ENCODE measurements around the gene WNT3A. TPM values are rescaled to one million over a fixed set of nuclear protein-coding genes. Genes with fewer than 3 reads are reported as not detected.
A peak's percentile ranks its signal among the peaks of the same experiment; 100 is the strongest.

Gene WNT3A
- total RNA-seq, 1 donor from 2014 or later: not detected

- peak; percentile 84 for DNase-seq (ENCODE audit: low spot score)
Observed at GRCh38 chr1:228030451-228031201, 23.8 kb downstream of the WNT3A start.

DNA sequence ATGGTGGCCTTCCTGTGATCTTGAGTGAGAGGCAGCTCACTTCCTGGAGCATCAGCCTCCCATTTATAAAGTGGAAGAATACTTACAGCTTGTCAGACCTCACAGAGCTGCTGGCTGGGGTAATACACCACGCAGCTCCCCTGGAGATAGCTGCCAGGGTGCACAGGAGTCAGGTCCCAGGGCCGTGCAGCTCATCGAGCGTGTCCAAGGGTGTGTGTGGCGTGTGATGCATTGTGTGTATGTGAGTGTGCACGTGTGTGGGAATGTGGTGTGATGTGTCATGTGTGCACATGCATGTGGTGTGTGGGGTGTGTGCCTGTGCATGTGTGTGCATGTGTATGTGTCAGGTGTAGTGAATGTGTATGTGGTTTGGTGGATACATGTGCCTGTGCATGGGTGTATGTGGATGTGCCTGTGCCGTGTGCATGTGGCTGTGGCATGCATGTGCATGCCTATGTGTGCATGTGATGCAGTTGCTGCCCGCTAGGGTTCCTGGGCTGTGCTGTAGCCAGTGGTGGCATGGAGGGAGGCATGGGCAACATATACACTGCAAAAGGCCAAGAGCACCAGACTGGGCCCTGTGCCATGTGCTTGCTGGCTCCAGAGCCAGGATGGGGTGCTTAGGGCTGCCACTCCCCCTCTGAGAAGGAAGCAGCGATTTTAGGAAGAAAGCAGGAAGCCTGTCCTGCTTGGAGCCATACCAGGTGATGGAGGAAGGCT lies 24.6 kb downstream of the WNT3A start:
- peak; percentile 71 for DNase-seq (ENCODE audit: low spot score)

DNA sequence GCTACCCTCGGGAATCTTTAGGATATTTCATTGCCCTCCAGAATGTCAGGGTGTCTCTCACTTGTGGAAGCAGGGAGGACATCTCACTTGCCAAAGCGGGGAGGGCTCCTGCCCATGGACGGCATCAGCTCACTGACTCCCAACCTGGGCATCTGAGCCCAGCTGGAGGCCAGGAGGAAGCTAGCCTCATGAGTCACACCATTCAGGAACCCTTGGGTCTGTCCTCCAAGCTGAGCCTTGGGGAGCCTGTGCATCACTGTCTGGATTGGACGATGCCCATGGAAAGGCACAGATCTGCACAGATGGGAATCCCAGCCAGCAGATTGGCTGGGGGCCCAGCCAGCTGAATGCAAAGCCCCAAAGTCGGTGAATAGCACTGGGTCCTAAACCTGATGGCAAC lies 25.2 kb downstream of the WNT3A start:
- DNase-seq (ENCODE audit: low spot score): no peak

- no peak for DNase-seq (ENCODE audit: low spot score)
Observed at GRCh38 chr1:228033376-228033775, 26.6 kb downstream of the WNT3A start.

- DNase-seq (ENCODE audit: low spot score): peak; percentile 81
Observed at GRCh38 chr1:228034954-228035837, 28.4 kb downstream of the WNT3A start.

DNA sequence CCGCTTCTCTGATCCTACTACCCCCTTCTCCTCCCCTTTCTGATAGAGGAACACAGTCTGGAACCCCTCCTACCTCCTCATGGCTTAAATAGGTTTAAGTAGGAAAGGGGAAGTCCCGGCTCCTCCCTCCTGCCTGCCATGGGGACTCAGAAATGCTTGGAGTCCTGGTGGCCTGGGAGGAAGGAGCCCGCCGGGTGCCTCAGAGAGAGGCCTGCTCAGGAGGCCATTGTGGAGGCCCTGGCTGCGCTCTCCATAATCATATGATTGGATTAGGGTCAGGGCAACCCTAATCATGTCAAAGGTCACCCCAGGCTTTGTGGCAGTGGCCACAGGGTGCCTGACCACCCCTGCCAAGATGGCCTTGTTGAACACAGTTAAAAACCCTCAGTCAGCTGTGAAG lies 29.0 kb downstream of the WNT3A start:
- peak; percentile 81 for DNase-seq (ENCODE audit: low spot score)

DNA sequence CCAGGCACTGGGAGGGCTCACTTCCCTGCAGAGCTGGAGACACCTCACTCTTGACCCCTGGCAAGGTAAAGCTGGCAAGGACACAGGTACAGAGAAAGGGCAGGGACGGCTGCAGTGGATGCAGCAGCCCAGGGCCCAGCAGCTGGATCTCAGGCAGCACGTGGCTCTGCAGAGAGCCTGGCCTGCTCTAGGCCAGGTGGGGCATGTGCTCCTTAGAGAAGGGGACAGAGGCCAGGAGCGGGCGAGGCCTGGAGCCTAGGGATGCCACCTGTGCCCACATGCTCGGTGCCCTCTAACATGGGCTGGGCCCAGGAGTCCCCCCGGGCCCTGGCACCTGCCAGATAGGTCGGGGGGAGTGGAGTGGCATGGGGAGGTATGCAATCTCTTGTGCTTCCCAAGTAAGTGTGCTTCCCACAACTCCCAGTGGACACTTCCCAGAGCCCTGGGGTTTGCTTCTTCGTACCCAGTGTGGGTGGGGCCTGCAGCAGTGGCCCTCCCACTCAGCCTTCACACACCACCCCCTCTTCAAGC lies 30.0 kb downstream of the WNT3A start:
- peak; percentile 75 for DNase-seq (ENCODE audit: low spot score)

DNA sequence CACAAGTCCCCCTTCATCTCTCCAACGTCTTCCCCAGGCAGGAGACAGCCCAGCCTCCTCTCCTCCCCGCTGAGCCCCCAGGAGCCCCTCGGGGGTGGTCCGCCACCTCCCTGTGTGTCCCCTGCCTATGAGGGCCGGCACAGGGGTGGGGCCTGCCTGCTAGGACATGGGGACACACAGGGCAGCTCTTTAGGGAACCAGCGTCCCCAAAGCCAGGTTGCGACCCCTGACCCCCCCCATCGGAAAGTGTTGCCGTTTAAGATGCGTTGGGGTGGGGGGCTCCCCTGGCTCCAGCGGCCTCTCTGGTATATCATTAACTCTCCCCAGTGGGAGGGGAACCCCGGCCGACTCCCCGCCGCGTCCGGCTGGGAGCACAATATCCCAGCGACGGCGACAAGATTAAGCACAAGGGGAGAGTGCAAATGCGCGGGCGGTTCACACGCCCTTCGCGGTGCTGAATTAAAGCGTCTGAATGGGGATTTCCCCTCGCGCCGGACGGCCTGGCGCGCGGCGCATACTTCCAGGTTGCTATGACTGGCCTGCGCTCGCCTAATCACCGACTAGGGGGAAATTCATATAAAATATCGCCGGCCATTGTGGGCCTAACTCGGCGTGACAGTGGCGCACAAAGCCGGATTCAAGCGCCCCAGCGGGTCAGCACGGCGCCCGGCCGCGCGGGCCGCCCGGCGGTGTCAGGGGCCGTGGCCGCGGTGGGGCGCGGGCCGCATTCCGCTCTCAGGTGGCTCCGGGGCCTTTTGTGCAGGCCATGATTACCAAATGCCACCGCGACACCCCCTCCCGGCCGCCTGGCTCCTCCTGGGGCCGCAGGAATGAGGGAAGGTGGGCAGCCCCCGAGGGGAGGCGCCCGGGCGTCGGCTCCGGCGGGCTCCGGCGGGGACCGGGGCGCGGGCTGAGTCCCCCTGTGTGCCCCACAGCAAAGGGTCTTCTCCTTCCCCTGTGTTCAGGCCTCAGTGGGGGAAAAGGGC lies 30.9 kb downstream of the WNT3A start:
- peak; percentile 71 for DNase-seq (ENCODE audit: low spot score)

- peak; percentile 76 for DNase-seq (ENCODE audit: low spot score)
Observed at GRCh38 chr1:228038387-228039005, 31.7 kb downstream of the WNT3A start.

DNA sequence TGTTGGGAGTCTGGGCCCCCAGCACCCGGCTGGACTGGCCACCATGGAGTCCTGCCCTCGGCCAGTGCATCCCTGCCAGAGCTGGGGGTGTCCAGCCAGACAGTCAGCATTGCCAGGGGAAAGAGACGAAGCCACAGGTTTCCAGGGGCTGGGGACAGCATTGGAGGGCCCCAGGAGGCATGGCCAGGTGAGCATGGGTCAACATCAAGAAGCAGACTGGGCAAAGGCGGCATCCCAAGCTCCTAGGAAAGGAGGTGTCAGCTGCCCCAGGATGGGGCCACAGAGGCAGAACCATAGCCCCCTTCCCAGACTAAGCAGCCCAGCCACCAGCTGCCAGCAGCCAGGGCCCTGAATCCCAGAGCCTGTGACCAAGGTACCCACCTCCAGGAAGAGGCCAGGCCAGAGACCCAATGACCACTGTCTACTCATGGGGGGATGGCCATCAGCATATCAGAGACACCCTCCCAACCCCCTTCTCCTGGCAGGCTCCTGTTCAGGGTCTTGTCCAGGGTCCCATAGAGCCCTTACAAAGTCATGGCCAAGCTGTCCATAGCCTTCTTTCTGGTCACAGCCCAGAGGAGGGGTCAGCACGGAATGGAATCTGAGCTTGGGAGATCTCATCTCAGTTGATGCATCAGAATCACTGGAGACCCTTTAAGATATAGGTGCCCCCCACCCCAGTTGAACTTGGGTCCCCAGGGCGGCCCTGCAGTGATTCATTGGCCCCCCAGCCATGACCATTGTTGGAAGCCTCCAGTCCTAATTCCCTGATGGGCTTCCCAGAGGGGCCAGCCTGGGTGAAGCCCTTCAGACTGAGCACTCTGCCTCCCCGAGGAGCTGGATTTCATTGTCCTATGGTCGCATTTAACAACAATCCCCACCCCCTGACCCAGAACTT lies 32.5 kb downstream of the WNT3A start:
- peak; percentile 67 for DNase-seq (ENCODE audit: low spot score)

DNA sequence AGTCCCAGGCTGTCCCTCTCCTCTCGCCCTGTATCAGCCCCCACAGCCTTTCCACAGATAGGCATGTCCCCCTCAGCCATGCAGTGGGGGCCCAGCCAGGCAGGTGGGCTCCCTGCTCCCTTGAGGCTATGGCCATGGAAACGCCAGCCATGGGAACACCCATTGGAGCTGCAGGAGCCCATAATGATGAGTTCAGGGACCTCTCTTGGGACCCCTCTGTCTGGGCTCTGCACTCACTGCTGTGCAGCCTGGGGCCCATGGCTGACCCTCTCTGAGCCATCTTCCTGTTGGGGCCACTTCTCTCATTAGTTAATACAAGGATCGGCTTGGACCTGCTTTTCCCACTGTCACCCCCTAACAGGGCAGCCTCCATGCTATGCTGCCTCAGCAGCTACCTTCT lies 33.2 kb downstream of the WNT3A start:
- no peak for DNase-seq (ENCODE audit: low spot score)

- DNase-seq (ENCODE audit: low spot score): no peak
Observed at GRCh38 chr1:228041316-228041715, 34.5 kb downstream of the WNT3A start.

GRCh38 chr1:228042508-228042907 lies 35.7 kb downstream of the WNT3A start:
- no peak for DNase-seq (ENCODE audit: low spot score)

DNA sequence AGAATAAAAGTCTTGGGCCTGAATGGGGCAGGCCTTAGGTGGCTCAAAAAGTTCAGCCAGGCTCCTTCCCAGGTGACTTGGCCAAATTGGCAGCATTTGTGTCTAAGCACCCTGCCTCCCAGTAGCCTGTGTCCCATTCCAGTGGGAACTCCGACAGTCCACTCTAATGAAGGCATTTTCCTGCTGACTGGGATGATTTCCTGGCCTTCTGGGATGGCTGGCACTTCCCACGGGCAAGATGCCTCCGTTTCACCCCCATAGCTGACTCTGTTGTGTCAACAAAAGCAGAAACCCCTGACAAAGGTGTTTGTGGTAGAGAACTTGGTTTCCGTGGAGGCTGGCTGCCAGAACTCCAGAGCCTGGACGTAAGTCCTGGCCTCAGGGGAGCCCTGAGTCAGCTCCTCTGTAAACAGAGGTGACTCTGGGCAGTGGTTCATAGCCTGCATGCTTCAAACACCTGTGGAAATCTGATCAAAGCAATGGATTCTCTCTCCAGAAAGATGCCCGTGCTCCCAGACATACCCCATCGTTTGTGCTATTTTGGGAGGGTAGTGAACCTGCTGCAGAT lies 36.6 kb downstream of the WNT3A start:
- DNase-seq (ENCODE audit: low spot score): no peak

DNA sequence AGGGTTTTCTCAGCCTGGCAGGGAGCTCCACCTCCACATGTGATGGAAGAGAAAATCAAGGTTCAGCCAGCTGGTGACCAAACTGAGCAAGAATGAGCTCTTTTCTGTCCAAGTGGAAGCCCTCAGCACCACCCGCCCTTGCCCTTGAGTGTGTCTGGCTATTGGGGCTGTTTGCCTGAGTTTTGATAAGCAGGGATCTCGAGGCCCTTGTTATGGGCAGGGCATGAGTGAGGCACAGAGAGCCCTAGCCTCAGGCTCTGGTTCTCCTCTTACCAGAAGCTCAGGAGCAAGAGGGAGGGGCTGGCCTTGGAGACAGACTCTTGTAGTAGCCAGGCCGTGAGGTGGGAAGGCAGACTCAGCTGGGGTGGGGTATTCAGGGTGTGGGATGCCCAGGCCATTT lies 38.2 kb downstream of the WNT3A start:
- DNase-seq (ENCODE audit: low spot score): peak; percentile 64

DNA sequence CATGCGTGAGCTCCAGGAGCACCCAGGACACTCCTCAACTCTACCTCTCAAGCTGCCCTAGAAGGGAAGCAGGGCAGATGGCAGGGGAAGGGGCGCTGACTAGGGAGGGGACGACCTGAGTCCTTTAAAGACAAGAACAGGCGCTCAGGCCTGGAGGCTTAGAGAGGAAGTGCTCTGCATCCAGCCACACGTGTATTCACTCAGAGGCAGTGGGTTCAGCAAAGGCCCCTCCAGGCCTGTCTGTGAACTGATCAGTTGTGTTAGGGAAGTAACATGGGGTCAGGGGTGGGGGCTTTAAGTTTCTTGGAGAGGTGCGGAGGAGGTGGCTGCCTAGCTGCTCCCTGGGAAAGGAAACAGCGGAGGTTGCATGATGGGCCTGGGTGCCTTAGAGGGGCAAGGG lies 38.6 kb downstream of the WNT3A start:
- peak; percentile 57 for DNase-seq (ENCODE audit: low spot score)

DNA sequence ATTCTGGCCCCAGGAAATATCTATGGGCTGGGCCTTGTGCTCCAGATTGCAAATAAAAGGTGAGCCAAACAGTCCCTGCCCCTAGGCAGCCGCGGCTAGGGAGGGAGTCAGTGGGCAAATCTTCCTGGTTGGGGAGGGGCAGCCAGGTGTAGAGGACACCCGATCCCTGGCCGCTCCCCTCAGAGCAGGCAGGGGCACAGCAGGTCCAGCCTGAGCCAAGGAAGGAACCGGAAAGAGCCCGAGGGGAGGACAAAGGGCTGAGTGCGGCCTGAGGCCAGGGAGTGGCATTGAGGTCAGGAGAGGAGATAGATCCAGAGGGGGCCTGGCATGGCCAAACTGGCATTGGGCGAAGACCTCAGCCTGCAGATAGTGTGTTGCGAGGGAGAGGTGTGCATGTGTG lies 39.1 kb downstream of the WNT3A start:
- DNase-seq (ENCODE audit: low spot score): peak; percentile 80

DNA sequence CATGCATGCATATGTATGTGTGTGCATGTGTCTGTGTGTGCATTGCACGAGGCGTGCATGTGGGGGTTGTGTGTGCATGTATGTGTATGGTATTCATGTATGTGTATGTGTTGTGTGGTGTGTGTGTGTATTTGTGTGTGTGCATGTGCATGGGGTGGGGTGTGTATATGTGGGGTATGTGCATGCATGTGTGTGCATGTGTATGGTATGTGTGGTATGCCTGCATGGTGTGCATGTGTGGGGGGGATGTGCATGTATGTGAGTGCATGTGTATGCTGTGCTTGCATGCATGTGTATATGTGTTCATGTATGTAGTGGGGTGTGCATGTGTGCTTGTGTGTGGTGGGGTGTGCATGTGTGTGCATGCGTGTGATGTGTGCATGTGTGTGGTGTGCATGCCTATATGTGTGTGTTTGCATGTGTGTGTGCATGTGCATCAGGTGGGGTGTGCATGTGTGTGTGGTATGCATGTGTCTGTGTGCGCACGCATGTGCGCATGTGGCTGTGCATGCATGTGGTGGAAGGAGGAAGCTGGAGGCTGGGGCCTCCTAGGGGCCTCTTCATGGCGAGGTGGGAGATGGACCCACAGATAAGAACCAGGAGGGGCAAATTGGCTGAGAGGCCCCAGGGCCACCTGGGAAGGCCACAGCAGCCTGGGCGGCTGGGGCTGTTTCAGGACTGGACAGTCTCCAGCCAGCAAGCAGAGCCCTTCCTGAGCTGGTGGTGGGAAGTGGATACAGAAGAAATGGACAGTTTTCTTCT lies 39.8 kb downstream of the WNT3A start:
- peak; percentile 79 for DNase-seq (ENCODE audit: low spot score)
